GM12872 (cell line): ENCODE measurements around the gene TPRKB.

Experiments used
- TF ChIP-seq, protein P1 (sequence below): IDR thresholded peaks from 3 replicates; pipeline ENCODE4 v1.5.1; 2011; ENCODE audit warnings: low read depth, mild to moderate bottlenecking, low read length, moderate library complexity; ENCODE audit not compliant: insufficient read depth

Gene TPRKB

DNA sequence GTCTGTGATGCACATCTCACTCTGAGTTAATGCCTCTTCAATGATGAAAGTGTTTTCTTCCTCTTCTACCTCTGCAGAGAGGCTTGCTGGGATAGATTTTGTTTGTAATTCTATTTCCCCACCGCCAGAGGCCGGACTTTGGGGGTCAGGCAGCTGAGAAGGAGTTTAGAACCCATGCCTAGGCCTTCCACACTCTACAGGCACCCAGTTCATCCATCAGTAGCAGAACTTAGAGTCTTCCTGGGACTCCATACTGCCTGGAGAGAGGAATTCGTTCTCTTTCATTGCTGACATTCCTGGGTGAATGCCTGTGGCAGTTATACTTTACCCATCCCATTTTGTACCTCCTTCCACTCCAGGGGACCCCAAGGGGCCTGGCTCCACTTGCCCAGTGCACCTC lies 9.1 kb downstream of the TPRKB start:
- TF ChIP-seq, protein P1, sequence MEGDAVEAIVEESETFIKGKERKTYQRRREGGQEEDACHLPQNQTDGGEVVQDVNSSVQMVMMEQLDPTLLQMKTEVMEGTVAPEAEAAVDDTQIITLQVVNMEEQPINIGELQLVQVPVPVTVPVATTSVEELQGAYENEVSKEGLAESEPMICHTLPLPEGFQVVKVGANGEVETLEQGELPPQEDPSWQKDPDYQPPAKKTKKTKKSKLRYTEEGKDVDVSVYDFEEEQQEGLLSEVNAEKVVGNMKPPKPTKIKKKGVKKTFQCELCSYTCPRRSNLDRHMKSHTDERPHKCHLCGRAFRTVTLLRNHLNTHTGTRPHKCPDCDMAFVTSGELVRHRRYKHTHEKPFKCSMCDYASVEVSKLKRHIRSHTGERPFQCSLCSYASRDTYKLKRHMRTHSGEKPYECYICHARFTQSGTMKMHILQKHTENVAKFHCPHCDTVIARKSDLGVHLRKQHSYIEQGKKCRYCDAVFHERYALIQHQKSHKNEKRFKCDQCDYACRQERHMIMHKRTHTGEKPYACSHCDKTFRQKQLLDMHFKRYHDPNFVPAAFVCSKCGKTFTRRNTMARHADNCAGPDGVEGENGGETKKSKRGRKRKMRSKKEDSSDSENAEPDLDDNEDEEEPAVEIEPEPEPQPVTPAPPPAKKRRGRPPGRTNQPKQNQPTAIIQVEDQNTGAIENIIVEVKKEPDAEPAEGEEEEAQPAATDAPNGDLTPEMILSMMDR, result no peak

DNA sequence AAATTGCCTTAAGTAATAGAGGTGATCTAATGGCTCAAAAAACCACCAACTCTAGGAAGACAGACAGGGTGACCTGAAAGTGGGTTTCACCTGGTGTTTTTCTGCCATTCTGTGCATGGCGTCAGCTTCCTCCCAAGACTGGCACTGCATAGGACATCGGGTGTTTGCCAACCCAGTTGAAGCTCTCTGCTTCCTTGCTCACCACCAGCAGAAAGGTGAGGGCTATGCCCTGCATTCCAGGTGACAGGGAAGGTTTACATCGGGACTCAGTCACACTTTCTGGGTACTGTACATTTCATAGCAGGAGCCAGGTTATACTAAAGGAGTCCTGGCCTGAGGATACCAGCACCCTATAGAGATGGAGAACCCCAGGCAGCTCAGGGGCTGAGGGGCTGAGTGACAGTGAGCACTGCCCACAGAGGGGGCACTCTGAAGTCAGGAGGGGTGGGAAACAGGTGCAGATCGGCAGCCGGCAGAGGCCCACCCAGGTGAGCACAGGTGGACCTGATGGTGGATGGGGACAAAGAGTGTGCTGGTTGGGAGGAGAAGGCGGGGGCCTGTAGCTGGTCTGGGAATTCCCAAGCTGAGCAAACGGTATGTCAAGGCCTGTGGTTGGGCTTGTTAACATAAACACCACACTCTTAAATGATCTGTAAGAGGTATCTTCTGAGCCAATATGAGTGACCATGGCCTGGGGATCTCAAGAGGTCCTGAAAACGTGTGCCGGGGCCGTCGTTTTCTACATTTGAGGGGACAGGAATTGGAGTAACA lies 18.1 kb downstream of the TPRKB start:
- TF ChIP-seq, protein P1, result no peak

DNA sequence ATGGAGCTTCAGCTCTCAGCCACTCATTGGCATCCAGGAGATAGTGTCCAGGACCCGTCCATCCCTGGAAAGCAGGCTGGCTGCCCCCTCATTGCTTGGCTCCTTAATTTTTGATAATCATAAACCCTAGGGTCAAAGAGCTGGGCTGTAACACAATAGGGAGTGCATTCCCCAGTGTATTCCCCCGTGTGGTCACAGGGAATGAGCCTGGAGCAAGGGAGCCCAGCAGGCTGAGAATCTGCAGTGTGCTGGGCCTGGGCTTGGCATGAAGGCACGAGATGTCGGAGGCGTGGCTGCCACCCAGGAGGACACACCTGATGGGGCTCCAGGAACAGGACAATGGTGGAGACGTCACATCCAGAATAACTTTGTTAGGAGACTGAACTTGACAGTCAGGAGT lies 18.7 kb downstream of the TPRKB start:
- TF ChIP-seq, protein P1, result no peak

DNA sequence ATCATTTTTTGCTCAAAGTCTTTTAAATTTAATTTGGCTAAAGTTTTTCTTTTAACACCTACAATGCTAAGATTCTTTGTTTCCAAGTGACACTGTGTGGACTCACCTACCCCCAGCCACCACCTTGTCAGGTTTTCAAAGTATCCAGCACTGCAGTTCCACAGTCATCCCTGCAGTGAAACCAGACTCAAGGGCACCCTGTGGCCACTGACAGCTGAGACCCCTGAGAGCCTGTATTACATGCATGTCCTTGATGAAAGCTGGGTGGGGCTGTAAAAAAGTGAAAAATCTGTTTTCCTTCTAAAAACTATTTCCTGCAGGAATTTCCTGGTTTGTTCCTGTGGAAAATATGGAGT lies 19.9 kb downstream of the TPRKB start:
- TF ChIP-seq, protein P1, result no peak

DNA sequence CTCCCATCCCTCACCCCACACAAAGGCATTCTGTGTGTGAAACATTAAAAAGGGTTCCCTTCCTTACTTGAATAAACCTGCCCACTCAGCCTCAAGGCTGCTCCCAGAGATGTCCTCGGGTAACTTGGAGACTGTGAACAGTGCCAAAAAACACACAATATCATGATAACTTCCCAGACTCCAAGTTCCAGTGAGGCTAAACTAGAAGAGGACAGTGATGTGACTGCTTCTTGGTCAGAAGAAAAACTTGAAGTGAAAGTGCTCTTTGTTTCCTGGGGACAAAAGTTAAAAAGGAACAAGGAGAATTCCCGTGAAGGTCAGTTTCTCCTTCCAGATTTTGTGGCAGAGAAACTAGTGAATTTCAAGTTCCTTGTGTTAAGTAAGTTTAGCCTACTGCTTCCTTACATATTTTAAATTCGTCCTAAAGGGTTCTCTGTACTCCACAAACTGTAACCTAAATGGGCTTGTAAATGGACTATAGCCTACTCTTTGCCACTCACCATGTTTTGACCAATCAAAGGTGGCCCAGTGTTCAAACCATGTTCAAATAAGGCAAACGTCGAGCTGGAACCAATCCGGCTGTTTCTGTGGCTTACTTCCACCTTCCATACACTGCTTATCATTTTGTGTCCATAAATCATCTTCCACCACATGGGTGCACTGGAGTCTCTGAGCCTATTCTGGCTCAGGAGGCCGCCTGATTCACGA lies 20.4 kb downstream of the TPRKB start:
- TF ChIP-seq, protein P1, result no peak

DNA sequence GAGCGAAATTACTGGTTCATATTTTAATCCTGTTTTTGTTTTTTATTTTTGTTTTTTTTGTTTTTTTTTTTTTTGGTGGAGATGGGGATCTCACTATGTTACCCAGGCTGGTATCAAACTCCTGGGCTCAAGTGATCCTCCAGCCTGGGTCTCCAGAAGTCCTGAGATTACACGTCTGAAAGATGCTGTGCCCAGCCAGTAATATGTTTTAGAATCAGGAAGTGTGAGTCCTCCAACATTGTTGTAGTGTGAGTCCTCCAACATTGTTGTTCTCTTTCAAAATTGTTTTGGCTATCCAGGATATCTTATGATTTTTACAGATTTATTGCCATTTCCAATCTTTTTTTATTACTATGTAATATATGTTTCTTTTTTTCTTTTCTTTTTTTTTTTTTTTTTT lies 23.1 kb downstream of the TPRKB start:
- TF ChIP-seq, protein P1, result no peak

DNA sequence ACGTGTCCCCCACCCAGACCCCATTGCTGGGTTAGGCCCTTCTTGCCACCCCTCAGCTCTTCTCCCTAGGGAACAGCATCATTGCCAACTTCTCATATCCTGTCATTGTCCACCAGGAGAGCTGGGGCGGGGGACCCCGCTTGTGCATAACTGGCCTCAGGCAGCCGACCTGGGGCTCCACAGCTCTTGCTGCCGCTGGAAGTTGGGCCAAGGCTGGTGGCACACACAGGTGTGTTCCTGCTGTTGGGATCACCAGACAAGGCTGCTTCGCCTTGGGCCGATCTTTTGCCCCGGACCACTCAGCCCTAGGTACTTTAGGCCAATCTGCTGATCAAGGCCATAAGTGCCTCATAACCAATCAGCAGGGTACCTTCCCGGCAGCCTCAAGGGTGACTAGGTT lies 28.6 kb downstream of the TPRKB start:
- TF ChIP-seq, protein P1, result no peak
